IMR-90 (cell line): ENCODE measurements around the gene DPY19L1. TPM values are rescaled to one million over a fixed set of nuclear protein-coding genes. Genes with fewer than 3 reads are reported as not detected.

Source experiments
- ATAC-seq: fragments of 200-7000 bp; cut with Tn5 transposase; 2 replicates; pipeline ENCODE4 v1.9.1; 2020; ENCODE audit warnings: low read depth, mild to moderate bottlenecking, moderate library complexity
- BruUV-seq: library from RNA; stranded (reverse); fragments of 400-500 nt; replicated peaks from 2 replicates; lab custom pipeline; 2021; lab: Mats Ljungman, UMichigan
- CTCF ChIA-PET: fragments of 300-600 bp; formaldehyde crosslinking; extraction: SDS; loops from one replicate; lab custom pipeline; 2021; ENCODE audit warnings: antibody characterized with exemption; lab: Yijun Ruan, JAX
- POLR2A ChIA-PET: fragments of 300-600 bp; sonication (Branson Sonifier 250); formaldehyde crosslinking; loops from one replicate; lab custom pipeline; 2022; ENCODE audit warnings: antibody characterized with exemption; ENCODE audit not compliant: unreplicated experiment; lab: Charles Lee
- DNase-seq: peaks from one replicate; pipeline ENCODE4 v3.0.0; 2013
- H2AFZ ChIP-seq: replicated peaks from 2 replicates; pipeline ENCODE3; 2013; ENCODE audit warnings: low read length, mild to moderate bottlenecking; ENCODE audit not compliant: poor library complexity
- H2AK5ac ChIP-seq: 2 replicates; pipeline ENCODE4 v1.6.1; 2013; ENCODE audit warnings: low read depth, low read length, inconsistent platforms
- H2AK9ac ChIP-seq: replicated peaks from 2 replicates; pipeline ENCODE3; 2013; ENCODE audit warnings: mild to moderate bottlenecking, low read depth, low read length, moderate library complexity; ENCODE audit not compliant: poor library complexity
- H2BK120ac ChIP-seq: 2 replicates; pipeline ENCODE4 v1.6.1; 2013; ENCODE audit warnings: low read depth, low read length, inconsistent platforms
- H2BK15ac ChIP-seq: 3 replicates; pipeline ENCODE4 v1.6.1; 2013; ENCODE audit warnings: low read depth, low read length, inconsistent platforms
- H2BK20ac ChIP-seq: 2 replicates; pipeline ENCODE4 v1.6.1; 2013; ENCODE audit warnings: low read depth, mild to moderate bottlenecking, inconsistent platforms, low read length, moderate library complexity
- H2BK5ac ChIP-seq: 2 replicates; pipeline ENCODE4 v1.6.1; 2013; ENCODE audit warnings: mild to moderate bottlenecking, low read depth, low read length, inconsistent platforms; ENCODE audit not compliant: poor library complexity, severe bottlenecking
- H3K14ac ChIP-seq: replicated peaks from 2 replicates; pipeline ENCODE4 v1.6.1; 2013; ENCODE audit warnings: low read depth, low read length, inconsistent platforms
- H3K18ac ChIP-seq: 2 replicates; pipeline ENCODE4 v1.6.1; 2013; ENCODE audit warnings: low read depth, low read length, control low read depth
- H3K23ac ChIP-seq: 2 replicates; pipeline ENCODE4 v1.6.1; 2013; ENCODE audit warnings: low read depth, low read length, inconsistent platforms
- H3K27ac ChIP-seq: 2 replicates; pipeline ENCODE4 v1.5.1; 2013; ENCODE audit warnings: mild to moderate bottlenecking, control low read depth, low read length; ENCODE audit not compliant: insufficient read depth
- H3K27me3 ChIP-seq: 2 replicates; pipeline ENCODE4 v1.6.1; 2013; ENCODE audit warnings: low read length; ENCODE audit not compliant: control insufficient read depth, insufficient read depth
- H3K36me3 ChIP-seq: 2 replicates; pipeline ENCODE4 v1.6.1; 2013; ENCODE audit warnings: low read length, mixed read lengths; ENCODE audit not compliant: control insufficient read depth, insufficient read depth
- H3K4ac ChIP-seq: 2 replicates; pipeline ENCODE4 v1.6.1; 2013; ENCODE audit warnings: low read depth, low read length, inconsistent platforms
- H3K4me1 ChIP-seq: 2 replicates; pipeline ENCODE4 v1.6.1; 2013; ENCODE audit warnings: low read length, mixed read lengths; ENCODE audit not compliant: control insufficient read depth, insufficient read depth
- H3K4me2 ChIP-seq: 2 replicates; pipeline ENCODE4 v1.6.1; 2013; ENCODE audit warnings: low read depth, mild to moderate bottlenecking, control low read depth, low read length, moderate library complexity
- H3K4me3 ChIP-seq: 2 replicates; pipeline ENCODE4 v1.5.1; 2013; ENCODE audit warnings: low read depth, mild to moderate bottlenecking, control low read depth, low read length, moderate library complexity; ENCODE audit not compliant: insufficient read depth
- H3K56ac ChIP-seq: 2 replicates; pipeline ENCODE4 v1.6.1; 2013; ENCODE audit warnings: low read length, inconsistent platforms; ENCODE audit not compliant: insufficient read depth; ENCODE audit errors: extremely low read depth
- H3K79me1 ChIP-seq, 2 experiments: 2 replicates each; pipeline ENCODE4 v1.6.1; 2013; ENCODE audit warnings: low read length in 2 of 2, inconsistent platforms in 1 of 2, low read depth in 1 of 2
- H3K9ac ChIP-seq: 2 replicates; pipeline ENCODE4 v1.6.1; 2013; ENCODE audit warnings: low read depth, low read length, control low read depth
- H3K9me1 ChIP-seq: 2 replicates; pipeline ENCODE4 v1.6.1; 2013; ENCODE audit warnings: low read length, inconsistent platforms; ENCODE audit not compliant: insufficient read depth
- H3K9me3 ChIP-seq: 2 replicates; pipeline ENCODE4 v1.6.1; 2013; ENCODE audit warnings: low read length; ENCODE audit not compliant: control insufficient read depth, insufficient read depth
- H4K20me1 ChIP-seq: 2 replicates; pipeline ENCODE4 v1.6.1; 2013; ENCODE audit warnings: low read length, inconsistent platforms; ENCODE audit not compliant: insufficient read depth
- H4K5ac ChIP-seq: 2 replicates; pipeline ENCODE4 v1.6.1; 2013; ENCODE audit warnings: mild to moderate bottlenecking, low read depth, low read length, control low read depth
- H4K8ac ChIP-seq, 2 experiments: 2 replicates each; pipeline ENCODE4 v1.6.1; 2013; ENCODE audit warnings: low read depth in 2 of 2, low read length in 2 of 2, control low read depth in 1 of 2, inconsistent platforms in 1 of 2
- H4K91ac ChIP-seq: 2 replicates; pipeline ENCODE4 v1.6.1; 2013; ENCODE audit warnings: low read depth, low read length, inconsistent platforms; ENCODE audit not compliant: insufficient read depth
- CEBPB ChIP-seq: IDR thresholded peaks from 2 replicates; pipeline ENCODE4 v1.6.1; 2012; ENCODE audit warnings: low read depth, low read length, improper control_type of control experiment
- RCOR1 ChIP-seq: IDR thresholded peaks from 2 replicates; pipeline ENCODE4 v1.6.1; 2012; ENCODE audit warnings: mild to moderate bottlenecking, low read length, improper control_type of control experiment; ENCODE audit not compliant: insufficient replicate concordance
- RFX5 ChIP-seq: IDR thresholded peaks from 2 replicates; pipeline ENCODE4 v1.8.0; 2012; ENCODE audit warnings: low read depth, mild to moderate bottlenecking, low read length, moderate library complexity
- dilution Hi-C: fragments of 300-500 bp; cut with HindIII; formaldehyde crosslinking; loops from one replicate; pipeline ENCODE4 v1.14.3; 2018; ENCODE audit warnings: low sequenced_read_pairs; ENCODE audit not compliant: unreplicated experiment
- in situ Hi-C: fragments of 300-500 bp; cut with MboI; formaldehyde crosslinking; loops from 3 replicates; pipeline ENCODE4 v1.14.3; 2019; ENCODE audit warnings: low sequenced_read_pairs, inconsistent platforms, mixed read lengths
- intact Hi-C: fragments of 100-400 bp; cut with micrococcal nuclease; formaldehyde crosslinking; loops from 2 replicates; pipeline ENCODE4 v1.10.0; 2022
- polyA plus RNA-seq, 3 experiments: library from polyadenylated mRNA; depleted of rRNA; stranded (reverse); fragments of >200 nt; gene quantifications; 2 replicates each; pipeline ENCODE4 v1.2.3, GENCODE V29; 2012; ENCODE audit warnings: low replicate concordance in 1 of 3
- total RNA-seq: library from RNA; depleted of rRNA; stranded (reverse); fragments of >200 nt; gene quantifications from 2 replicates; pipeline ENCODE4 v1.2.3, GENCODE V29; 2012

The DPY19L1 gene
- total and polyA plus RNA-seq, 2 of the 4 experiments (the other 2 are of a cell fraction), result 12.1 to 12.2 TPM

DNA sequence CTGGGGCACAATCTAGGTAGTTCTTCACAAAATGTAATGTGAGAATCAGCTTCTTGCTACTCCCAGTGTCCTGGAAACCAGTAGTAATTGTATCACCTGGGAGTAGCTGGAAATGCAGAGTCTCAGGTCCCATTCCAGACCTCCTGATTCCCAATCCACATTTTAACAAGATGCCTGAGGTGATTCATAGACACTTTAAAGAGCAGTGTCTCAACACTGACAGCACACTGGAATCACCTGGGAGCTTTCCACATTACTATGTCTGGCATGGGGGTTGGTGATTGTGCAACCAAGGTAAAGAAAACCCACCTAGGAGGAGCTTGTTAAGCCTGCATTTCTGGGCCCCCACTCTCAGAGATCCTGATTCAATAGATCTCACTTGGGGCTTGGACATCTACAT, 11.1 kb downstream of the DPY19L1 start:
- TF ChIP-seq RCOR1 (no peak), RFX5 (no peak), CEBPB (peak; percentile 47)
- Histone ChIP-seq H3K18ac (no peak overlapping the region), H4K5ac (no peak overlapping the region), H4K20me1 (no peaks in the 10 kb centered on the region), H3K4ac (no peak overlapping the region), H3K14ac (no peak overlapping the region), H2AK5ac (no peak overlapping the region), H3K4me1 (0 out of 2 replicates have a peak, but pooled peaks cover 1% of the 10 kb centered on the region), H3K27ac (no peak overlapping the region), H2AFZ (no peak overlapping the region), H3K9ac (no peak overlapping the region), H2AK9ac (no peak overlapping the region), H3K56ac (no peak overlapping the region), H2BK5ac (no peak overlapping the region), H3K4me3 (no peak overlapping the region), H2BK20ac (no peak overlapping the region), H3K9me1 (no peaks in the 10 kb centered on the region; the same call in 1 of the 2 replicates), H4K8ac (no peak overlapping the region), H3K36me3 (no peaks in the 10 kb centered on the region), H3K23ac (no peak overlapping the region), H2BK15ac (no peak overlapping the region), H4K91ac (no peak overlapping the region), H3K27me3 (no peaks in the 10 kb centered on the region), H3K4me2 (no peak overlapping the region), H2BK120ac (no peak overlapping the region), H3K9me3 (no peaks in the 10 kb centered on the region), H3K79me1 (peaks cover 16 to 18% of the 10 kb centered on the region in 2 experiments)
- intact Hi-C loops, result no loop called here
- POLR2A ChIA-PET, result no interaction called here
- in situ Hi-C loops, result no loop called here
- ATAC-seq (no peak), DNase-seq (no peak)
- no TSS peak for BruUV-seq
- CTCF ChIA-PET, result no interaction called here
- dilution Hi-C loops, result no loop called here
